ENCODE results near the gene SKIC3. TPM values are rescaled to one million over a fixed set of nuclear protein-coding genes. Genes with fewer than 3 reads are reported as not detected.

Gene SKIC3
- polyA plus RNA-seq, 2 of the 4 experiments (the other 2 are of a cell fraction), result 34.0 to 91.3 TPM

GRCh38 chr5:95520206-95520605 is 34.6 kb downstream of the SKIC3 start:
- Histone ChIP-seq H3K4me3 (no peak overlapping the region), H3K4me1 (no peaks in the 10 kb centered on the region), H3K9me3 (no peaks in the 10 kb centered on the region), H3K27ac (no peak overlapping the region), H3K4me2 (no peak overlapping the region)
- CTCF ChIA-PET, result no interaction called here
- 86% methylated on average over 1 of the region's 1 CpG for WGBS (ENCODE audit: missing lambda C conversion rate)
- TF ChIP-seq MAFK (IDR thresholded peaks at IDR 0.05; ENCODE audit: partially characterized antibody), result no peak
- no peak for TF ChIP-seq ZSCAN20 (CRISPR knock-in tag; IDR thresholded peaks at IDR 0.05)
- no peak for TF ChIP-seq KDM5A (IDR thresholded peaks at IDR 0.05)
- TF ChIP-seq CHD2 (IDR thresholded peaks at IDR 0.05; ENCODE audit: low read length, partially characterized antibody), result no peak
- no peak for DNase-seq (ENCODE audit: low read depth in 1 of 2, low spot score in 1 of 2)
- no peak for FAIRE-seq
- ATAC-seq, result no peak
- POLR2A ChIA-PET, result no interaction called here

- no peak for ATAC-seq
- H3K27ac ChIP-seq, result no peak overlapping the region
- ChIA-PET CTCF (no interaction called here), POLR2A (no interaction called here)
- no peak for DNase-seq (ENCODE audit: low read depth in 1 of 2, low spot score in 1 of 2)
- no peaks in the 10 kb centered on the region for H3K9me3 ChIP-seq
- H3K4me1 ChIP-seq, result no peaks in the 10 kb centered on the region
- no peak overlapping the region for H3K4me3 ChIP-seq
- FAIRE-seq, result no peak
- no peak overlapping the region for H3K4me2 ChIP-seq
- no peak for TF ChIP-seq ZNF302 (CRISPR knock-in tag; IDR thresholded peaks at IDR 0.05)
- TF ChIP-seq SMC3 (IDR thresholded peaks at IDR 0.05), result no peak
- TF ChIP-seq, protein P1, sequence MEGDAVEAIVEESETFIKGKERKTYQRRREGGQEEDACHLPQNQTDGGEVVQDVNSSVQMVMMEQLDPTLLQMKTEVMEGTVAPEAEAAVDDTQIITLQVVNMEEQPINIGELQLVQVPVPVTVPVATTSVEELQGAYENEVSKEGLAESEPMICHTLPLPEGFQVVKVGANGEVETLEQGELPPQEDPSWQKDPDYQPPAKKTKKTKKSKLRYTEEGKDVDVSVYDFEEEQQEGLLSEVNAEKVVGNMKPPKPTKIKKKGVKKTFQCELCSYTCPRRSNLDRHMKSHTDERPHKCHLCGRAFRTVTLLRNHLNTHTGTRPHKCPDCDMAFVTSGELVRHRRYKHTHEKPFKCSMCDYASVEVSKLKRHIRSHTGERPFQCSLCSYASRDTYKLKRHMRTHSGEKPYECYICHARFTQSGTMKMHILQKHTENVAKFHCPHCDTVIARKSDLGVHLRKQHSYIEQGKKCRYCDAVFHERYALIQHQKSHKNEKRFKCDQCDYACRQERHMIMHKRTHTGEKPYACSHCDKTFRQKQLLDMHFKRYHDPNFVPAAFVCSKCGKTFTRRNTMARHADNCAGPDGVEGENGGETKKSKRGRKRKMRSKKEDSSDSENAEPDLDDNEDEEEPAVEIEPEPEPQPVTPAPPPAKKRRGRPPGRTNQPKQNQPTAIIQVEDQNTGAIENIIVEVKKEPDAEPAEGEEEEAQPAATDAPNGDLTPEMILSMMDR (IDR thresholded peaks at IDR 0.05), result no peak
- no peak for TF ChIP-seq NFE2L2 (conservative IDR thresholded peaks at IDR 0.05; ENCODE audit: low read length)
- 87% methylated on average over 1 of the region's 1 CpG for WGBS (ENCODE audit: missing lambda C conversion rate)
These were observed 35.1 kb downstream of the SKIC3 start for GRCh38 chr5:95519681-95520080.

DNA sequence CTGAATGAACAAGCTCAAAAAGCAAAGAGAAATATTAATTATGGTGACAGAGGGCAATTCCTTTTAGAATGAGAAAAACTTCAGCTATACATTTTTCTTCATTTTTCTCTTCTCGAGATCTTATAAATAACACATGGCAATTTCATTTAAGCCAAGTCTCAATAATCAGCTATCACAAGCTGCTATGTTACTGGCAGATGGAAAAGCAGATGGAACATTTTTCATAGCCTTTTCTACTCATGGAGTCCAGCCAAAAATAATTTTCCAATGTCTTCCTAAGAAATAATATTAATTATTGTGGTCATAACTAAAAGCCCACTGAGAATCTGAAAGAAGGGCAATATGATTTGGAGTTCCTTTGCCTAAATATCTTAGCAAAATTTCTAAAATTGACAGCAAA is 35.6 kb downstream of the SKIC3 start:
- no peaks in the 10 kb centered on the region for H3K4me1 ChIP-seq
- no peaks in the 10 kb centered on the region for H3K9me3 ChIP-seq
- no peak overlapping the region for H3K27ac ChIP-seq
- ChIA-PET POLR2A (no interaction called here), CTCF (no interaction called here)
- TF ChIP-seq BHLHE40 (IDR thresholded peaks at IDR 0.05; ENCODE audit: low read depth, low read length), result no peak
- TF ChIP-seq NPAS2 (CRISPR knock-in tag; IDR thresholded peaks at IDR 0.05; ENCODE audit: borderline replicate concordance), result no peak
- TF ChIP-seq FOSB (CRISPR knock-in tag; IDR thresholded peaks at IDR 0.05), result no peak
- TF ChIP-seq NR3C1 (IDR thresholded peaks at IDR 0.05), result no peak
- no peak for TF ChIP-seq SMC3 (IDR thresholded peaks at IDR 0.05)
- TF ChIP-seq RNF2 (IDR thresholded peaks at IDR 0.05; ENCODE audit: borderline replicate concordance, low read depth), result no peak
- TF ChIP-seq ZNF302 (CRISPR knock-in tag; IDR thresholded peaks at IDR 0.05), result no peak
- TF ChIP-seq CHD2 (IDR thresholded peaks at IDR 0.05; ENCODE audit: low read length, partially characterized antibody), result no peak
- no peak for TF ChIP-seq RAD21 (conservative IDR thresholded peaks at IDR 0.05 in 1 of 2, IDR thresholded peaks at IDR 0.05 in 1 of 2)
- TF ChIP-seq MAFK (IDR thresholded peaks at IDR 0.05; ENCODE audit: partially characterized antibody), result no peak
- TF ChIP-seq FOSL2 (IDR thresholded peaks at IDR 0.05), result no peak
- TF ChIP-seq FOSL2 (CRISPR knock-in tag; IDR thresholded peaks at IDR 0.05), result no peak
- no peak for TF ChIP-seq POLR2A (IDR thresholded peaks at IDR 0.05; ENCODE audit: low read length)
- TF ChIP-seq ESRRA (IDR thresholded peaks at IDR 0.05; ENCODE audit: borderline replicate concordance, low read length), result no peak
- TF ChIP-seq, protein P2, sequence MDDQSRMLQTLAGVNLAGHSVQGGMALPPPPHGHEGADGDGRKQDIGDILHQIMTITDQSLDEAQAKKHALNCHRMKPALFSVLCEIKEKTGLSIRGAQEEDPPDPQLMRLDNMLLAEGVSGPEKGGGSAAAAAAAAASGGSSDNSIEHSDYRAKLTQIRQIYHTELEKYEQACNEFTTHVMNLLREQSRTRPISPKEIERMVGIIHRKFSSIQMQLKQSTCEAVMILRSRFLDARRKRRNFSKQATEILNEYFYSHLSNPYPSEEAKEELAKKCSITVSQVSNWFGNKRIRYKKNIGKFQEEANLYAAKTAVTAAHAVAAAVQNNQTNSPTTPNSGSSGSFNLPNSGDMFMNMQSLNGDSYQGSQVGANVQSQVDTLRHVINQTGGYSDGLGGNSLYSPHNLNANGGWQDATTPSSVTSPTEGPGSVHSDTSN (IDR thresholded peaks at IDR 0.05), result no peak
- TF ChIP-seq ATOH8 (CRISPR knock-in tag; IDR thresholded peaks at IDR 0.05; ENCODE audit: low read depth), result no peak
- no peak for TF ChIP-seq TP53 (CRISPR knock-in tag; IDR thresholded peaks at IDR 0.05)
- TF ChIP-seq RCOR1 (IDR thresholded peaks at IDR 0.05; ENCODE audit: low read depth, low read length), result no peak
- no peak for TF ChIP-seq ZSCAN20 (CRISPR knock-in tag; IDR thresholded peaks at IDR 0.05)
- no peak for TF ChIP-seq GATA3 (IDR thresholded peaks at IDR 0.05; ENCODE audit: borderline replicate concordance)
- H3K4me2 ChIP-seq, result no peak overlapping the region
- H3K4me3 ChIP-seq, result no peak overlapping the region
- no peak for FAIRE-seq
- 87% methylated on average over 1 of the region's 1 CpG for WGBS (ENCODE audit: missing lambda C conversion rate)
- DNase-seq (ENCODE audit: low read depth in 1 of 2, low spot score in 1 of 2), result no peak
- no peak for ATAC-seq

Measured in A549 (cell line).